Measurements from ENCODE around the gene HARBI1.

HARBI1 gene

GRCh38 chr11:46643531-46643930 is 26.5 kb upstream of the HARBI1 start:
- TF ChIP-seq, protein P1, sequence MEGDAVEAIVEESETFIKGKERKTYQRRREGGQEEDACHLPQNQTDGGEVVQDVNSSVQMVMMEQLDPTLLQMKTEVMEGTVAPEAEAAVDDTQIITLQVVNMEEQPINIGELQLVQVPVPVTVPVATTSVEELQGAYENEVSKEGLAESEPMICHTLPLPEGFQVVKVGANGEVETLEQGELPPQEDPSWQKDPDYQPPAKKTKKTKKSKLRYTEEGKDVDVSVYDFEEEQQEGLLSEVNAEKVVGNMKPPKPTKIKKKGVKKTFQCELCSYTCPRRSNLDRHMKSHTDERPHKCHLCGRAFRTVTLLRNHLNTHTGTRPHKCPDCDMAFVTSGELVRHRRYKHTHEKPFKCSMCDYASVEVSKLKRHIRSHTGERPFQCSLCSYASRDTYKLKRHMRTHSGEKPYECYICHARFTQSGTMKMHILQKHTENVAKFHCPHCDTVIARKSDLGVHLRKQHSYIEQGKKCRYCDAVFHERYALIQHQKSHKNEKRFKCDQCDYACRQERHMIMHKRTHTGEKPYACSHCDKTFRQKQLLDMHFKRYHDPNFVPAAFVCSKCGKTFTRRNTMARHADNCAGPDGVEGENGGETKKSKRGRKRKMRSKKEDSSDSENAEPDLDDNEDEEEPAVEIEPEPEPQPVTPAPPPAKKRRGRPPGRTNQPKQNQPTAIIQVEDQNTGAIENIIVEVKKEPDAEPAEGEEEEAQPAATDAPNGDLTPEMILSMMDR (IDR thresholded peaks at IDR 0.05; ENCODE audit: insufficient read depth, low read depth, low read length, missing control alignments) = no peak
- no peak for DNase-seq (ENCODE audit: low read depth)
- H3K4me3 ChIP-seq (ENCODE audit: low read length) = no peak overlapping the region

GRCh38 chr11:46642627-46643335 is 25.8 kb upstream of the HARBI1 start:
- no peak overlapping the region for H3K4me3 ChIP-seq (ENCODE audit: low read length)
- no peak for DNase-seq (ENCODE audit: low read depth)
- TF ChIP-seq, protein P1 (IDR thresholded peaks at IDR 0.05; ENCODE audit: insufficient read depth, low read depth, low read length, missing control alignments) = no peak

- TF ChIP-seq, protein P1 (IDR thresholded peaks at IDR 0.05; ENCODE audit: insufficient read depth, low read depth, low read length, missing control alignments) = no peak
- no peak for DNase-seq (ENCODE audit: low read depth)
- no peak overlapping the region for H3K4me3 ChIP-seq (ENCODE audit: low read length)
These were observed 24.6 kb upstream of the HARBI1 start for GRCh38 chr11:46641639-46642038.

DNA sequence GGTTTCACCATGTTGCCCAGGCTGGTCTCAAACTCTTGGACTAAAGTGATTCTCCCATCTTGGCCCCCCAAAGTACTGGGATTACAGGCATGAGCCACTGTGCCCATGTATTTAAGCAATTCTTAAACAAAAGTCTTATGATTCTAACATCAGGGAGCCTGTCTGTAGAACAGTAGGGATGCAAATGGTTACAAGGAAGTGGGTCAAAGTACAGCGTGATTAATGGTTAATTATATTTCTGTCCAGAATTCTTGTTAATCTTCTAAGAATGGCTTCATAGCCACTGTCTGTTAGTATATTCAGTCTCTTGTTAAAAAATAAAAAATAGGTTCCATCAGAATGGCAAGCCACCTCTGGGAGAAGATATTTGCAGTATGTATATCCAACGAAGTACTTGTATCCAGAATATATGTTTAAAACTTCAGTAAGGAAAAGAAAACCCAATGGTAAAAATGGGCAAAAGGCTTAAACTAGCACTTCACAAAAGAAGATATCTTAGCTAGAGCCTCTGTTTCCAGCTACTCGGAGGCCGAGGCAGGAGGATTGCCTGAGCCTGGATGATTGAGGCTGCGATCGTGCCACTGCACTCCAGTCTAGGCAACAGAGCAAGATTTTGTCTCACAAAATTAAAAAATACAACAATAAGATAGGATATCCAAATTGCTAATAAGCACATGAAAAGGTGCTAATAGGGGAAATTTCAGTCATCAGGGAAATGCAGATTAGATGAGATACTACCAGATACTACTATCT is 23.2 kb upstream of the HARBI1 start:
- TF ChIP-seq, protein P1 (IDR thresholded peaks at IDR 0.05; ENCODE audit: insufficient read depth, low read depth, low read length, missing control alignments) = no peak
- DNase-seq (ENCODE audit: low read depth) = no peak
- no peak overlapping the region for H3K4me3 ChIP-seq (ENCODE audit: low read length)

- no peak overlapping the region for H3K4me3 ChIP-seq (ENCODE audit: low read length)
- TF ChIP-seq, protein P1 (IDR thresholded peaks at IDR 0.05; ENCODE audit: insufficient read depth, low read depth, low read length, missing control alignments) = no peak
- no peak for DNase-seq (ENCODE audit: low read depth)
These were observed 22.3 kb upstream of the HARBI1 start for GRCh38 chr11:46639197-46639839.

DNA sequence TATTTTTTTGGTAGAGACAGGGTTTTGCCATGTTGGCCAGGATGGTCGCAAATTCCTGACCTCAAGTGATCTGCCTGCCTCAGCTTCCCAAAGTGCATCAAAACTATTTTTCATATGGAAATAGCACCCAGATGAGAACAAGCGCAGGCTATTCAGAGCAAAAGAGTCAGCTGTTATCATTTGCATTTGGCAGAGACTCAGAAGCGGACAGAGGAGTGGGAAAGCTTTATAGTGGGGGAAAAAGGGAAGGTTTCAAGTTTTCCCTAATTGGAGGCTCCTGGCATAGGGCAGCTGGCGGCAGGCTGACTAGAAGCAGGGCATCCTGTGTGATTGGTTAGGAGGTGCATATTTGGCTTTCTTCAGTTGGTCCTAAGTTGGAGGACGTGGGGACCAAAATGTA is 20.5 kb upstream of the HARBI1 start:
- DNase-seq (ENCODE audit: low read depth) = no peak
- TF ChIP-seq, protein P1 (IDR thresholded peaks at IDR 0.05; ENCODE audit: insufficient read depth, low read depth, low read length, missing control alignments) = no peak
- H3K4me3 ChIP-seq (ENCODE audit: low read length) = no peak overlapping the region
